Neural cell (in vitro differentiated cells): Measurements from ENCODE around the gene TXNDC2.

Source experiments
- CTCF ChIP-seq: fragments of 450-650 bp; IDR thresholded peaks from 2 replicates; pipeline ENCODE4 v1.5.1; 2014; ENCODE audit warnings: antibody characterized with exemption, mild to moderate bottlenecking, moderate library complexity; ENCODE audit not compliant: poor library complexity, severe bottlenecking
- EZH2 ChIP-seq: fragments of 200-600, 300-800 bp; shearing (Covaris generic), sonication (generic); IDR thresholded peaks from 2 replicates; pipeline ENCODE4 v1.6.1; 2014; ENCODE audit warnings: antibody characterized with exemption, low read length, borderline replicate concordance, mild to moderate bottlenecking; ENCODE audit not compliant: insufficient read depth, poor library complexity, severe bottlenecking
- MXI1 ChIP-seq: fragments of 450-650 bp; conservative IDR thresholded peaks from 2 replicates; pipeline ENCODE4 v1.6.1; 2014; ENCODE audit warnings: antibody characterized with exemption, mild to moderate bottlenecking; ENCODE audit not compliant: poor library complexity, severe bottlenecking
- POLR2AphosphoS5 ChIP-seq: IDR thresholded peaks from 2 replicates; pipeline ENCODE4 v1.6.1; 2012

GRCh38 chr18:9926223-9926894, 40.6 kb downstream of the TXNDC2 start:
- no peak for TF ChIP-seq POLR2AphosphoS5
- no peak for TF ChIP-seq CTCF
- TF ChIP-seq EZH2: no peak
- TF ChIP-seq MXI1: no peak
